Limb (tissue), 2 donors: ENCODE data around the gene FOXJ1.

Source experiments
- DNase-seq, 2 donors: peaks; one replicate each; pipeline ENCODE4 v3.0.0-alpha.2; 2016; ENCODE audit errors: extremely low spot score in 2 of 2

Gene FOXJ1

DNA sequence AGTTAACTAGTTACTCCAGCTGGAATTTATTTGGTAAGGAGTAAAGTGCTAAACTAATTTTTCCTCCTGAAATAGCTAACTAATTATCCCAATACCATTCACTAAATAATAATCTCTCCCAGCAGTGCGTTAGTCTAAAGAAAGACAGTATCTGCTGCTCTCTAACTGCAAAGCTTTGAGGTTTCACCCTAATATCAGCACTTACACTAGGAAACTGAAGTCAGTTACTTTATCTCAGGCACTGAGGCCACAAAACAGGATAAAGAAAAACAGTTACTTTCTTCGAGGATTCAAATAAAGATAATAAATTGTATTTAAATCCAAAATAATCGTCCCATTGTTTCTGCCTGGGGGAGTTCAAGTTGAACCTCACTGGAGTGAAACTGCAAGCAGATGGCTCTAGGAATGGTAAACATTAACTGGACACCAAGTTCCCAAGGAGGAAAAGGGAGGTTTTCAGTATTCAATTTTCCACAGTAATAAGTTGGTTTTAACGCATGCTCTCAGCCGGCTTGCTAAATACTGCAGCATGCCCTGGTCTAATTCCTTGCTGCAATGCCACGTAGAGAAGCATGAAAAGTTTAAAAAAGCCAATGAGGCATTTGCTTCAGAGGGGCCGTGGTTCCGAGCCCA lies 20.0 kb upstream of the FOXJ1 start:
- DNase-seq: no peak

DNA sequence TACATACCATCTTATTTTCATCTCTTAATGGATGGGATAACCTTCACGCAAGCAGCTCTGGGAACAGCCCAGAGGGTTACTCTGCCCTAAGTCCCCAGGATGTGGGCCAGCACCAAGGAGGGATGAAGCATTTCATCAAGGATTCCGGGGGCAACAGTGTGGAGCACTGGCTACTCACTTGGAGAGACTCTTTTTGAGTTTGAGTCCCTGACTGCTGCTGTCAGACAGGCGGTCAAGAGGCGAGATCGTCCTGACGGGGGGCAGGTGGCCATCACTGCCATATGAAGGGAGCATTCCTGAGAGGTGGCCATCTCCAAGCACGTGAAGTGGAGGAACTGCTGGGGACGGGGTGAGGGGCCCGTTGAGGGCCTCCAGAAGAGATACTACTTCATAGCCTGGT lies 18.1 kb upstream of the FOXJ1 start:
- DNase-seq: no peak

DNA sequence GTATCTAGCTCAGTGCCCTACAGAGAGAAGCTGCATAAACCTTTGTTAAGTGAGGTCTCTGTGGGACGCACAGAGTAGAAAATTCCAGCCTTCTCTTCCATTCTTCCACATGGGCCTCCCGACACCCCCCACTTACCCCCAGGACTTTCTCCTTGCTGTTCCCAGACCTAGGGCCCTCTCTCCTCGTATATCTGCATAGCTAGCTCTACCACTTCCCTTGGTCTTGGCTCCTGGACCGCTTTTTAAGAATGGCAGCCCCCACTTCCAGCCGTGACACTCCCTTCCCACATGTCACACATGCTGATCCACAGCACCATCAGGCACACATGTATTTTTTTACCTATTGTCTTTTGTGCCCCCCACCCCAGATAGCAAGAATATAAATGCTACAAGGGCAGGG lies 16.7 kb upstream of the FOXJ1 start:
- DNase-seq: no peak

DNA sequence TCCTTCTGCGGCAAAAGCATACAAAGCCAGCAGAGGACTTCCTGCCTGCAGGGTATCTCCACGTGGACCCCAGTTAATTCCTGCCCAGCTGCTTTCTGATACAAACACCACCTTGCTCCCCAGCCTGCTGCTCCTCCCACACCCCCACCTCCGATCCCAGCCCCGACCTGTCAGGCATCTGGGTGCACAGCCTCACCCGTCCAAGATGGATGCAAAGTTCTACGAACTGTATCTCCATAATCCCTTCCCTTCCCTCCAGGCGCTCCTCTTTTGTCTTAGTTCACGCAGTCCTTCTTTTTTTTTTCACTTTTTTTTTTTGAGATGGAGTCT lies 15.6 kb upstream of the FOXJ1 start:
- DNase-seq: no peak

DNA sequence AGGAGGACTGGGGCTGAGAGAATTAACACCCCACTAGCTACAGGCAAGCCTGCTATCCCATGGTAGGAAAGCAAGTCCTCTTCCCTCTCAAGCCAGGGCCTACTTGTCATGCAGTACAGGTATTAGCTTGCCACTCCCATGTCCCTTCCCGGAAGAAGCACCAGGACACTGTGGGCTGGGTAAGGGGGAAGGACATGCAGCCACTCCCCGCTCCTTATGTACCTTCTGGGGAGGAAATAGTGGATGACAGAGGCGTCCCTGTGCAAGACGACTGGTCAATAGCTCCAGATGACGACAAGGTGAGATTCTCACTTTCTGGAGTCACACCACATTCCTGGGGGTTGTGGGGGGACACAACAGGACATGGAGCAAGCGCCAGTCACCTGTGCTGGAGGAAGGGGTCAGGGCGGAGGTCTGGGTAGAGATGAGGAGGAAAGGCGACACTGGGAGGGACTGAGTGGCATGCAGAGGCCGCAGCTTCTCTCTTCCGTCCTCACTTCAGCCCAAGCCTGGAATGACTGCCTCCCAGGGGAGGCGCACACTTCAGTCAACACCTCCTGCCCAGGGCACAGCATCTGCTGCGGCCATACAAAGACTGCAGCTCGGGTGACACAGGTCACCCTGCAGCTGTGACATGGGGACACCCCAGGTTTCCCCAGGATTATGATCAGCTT lies 15.1 kb upstream of the FOXJ1 start:
- no peak for DNase-seq

DNA sequence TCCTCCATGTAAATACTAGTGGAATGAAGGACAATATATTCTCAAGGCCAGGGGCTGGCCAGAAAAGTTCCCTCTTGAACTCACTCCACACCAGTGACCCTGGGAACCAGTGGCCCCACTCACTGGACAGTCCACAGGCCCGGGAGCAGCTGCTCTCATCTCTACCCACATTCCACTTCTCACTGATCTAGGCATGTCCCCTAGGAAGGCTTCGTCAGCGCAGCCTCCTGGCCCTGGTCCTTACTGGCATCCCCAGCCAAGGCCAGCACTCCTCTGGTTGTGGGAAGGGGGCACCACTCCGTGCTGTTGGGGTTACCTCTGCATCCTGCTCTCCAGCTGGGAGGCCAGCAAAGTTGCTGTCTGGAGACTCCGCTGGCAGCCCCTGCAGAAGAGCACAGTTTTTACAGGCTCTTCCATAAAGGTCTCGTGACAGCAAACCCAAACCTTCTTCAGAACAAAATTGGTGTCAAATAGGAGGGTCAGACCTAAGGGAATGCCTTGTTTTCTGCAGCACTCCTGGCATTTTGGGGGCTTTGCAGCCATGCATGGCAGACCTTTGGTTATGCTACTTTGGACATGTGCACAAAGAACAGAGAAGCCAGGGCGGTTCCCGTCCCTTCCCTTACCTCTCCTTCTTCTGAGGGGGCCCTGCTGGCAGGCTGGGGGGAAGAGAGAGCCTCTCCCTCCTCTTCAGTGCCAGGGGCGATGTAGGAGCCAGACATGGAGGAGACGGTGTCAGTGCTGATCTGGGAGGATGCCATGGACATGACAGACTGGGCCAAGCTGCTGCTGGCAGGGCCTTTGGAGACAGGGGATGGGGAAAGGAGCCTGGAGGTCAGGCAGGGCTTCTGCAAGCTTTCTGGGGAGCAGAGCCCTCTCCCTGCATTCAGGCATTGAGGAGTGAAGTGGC lies 14.1 kb upstream of the FOXJ1 start:
- DNase-seq: no peak

DNA sequence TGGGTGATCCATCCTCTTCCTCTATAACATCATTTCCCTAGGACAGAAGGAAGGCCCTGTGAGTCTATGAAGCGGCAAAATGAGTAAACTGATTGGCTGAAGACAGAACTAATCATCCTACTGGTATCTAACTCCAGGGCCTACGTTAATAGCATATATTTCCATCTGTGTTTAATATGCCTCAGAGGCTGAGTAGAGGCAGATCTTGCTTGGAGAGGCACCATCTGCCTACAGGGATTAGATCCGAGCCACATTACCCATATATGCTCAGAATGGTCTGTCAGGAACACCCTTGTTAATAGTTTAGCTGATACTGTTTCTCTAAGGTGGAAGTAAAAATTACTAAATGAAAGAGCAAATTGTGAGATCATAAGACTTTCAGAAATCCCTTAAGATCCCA lies 13.2 kb upstream of the FOXJ1 start:
- DNase-seq: no peak

DNA sequence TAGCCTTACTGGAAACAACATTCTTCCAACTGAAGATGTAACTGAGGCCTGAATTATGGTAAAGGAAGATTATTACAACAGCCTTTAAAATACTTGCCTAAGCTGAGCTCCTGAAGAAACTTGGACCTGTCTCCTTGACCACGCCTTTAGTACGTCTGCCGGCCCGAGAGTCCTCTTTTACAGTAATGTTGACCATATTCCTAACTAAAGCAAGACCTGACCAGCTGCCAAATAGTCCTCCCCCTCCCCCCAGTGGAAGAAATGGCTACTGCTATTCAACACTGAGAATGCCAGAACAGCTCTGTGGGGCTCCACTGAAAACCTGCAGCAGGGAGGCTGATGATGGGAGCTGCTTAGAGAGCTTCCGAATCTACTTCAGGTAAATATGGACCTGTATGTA lies 12.6 kb upstream of the FOXJ1 start:
- DNase-seq: no peak

DNA sequence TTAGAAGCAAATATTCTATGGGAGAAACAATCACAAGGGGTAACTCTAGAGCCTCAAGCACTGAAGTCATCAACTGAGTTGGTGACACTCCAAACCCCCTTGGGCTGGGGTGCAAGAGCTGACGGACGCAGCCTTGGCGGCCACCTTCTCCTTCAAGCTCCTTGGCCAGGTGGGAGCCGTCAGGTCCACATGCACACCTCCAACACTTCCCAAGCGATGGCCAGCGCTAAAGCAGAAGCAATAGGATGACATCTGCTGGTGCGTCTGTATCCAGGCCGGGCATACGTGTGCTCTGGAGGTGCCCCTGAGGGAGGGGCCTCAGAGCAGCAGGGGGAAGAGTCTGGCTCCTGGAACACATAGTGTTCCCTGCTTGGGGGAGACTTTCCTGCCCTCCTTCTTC lies 12.2 kb upstream of the FOXJ1 start:
- DNase-seq: no peak

DNA sequence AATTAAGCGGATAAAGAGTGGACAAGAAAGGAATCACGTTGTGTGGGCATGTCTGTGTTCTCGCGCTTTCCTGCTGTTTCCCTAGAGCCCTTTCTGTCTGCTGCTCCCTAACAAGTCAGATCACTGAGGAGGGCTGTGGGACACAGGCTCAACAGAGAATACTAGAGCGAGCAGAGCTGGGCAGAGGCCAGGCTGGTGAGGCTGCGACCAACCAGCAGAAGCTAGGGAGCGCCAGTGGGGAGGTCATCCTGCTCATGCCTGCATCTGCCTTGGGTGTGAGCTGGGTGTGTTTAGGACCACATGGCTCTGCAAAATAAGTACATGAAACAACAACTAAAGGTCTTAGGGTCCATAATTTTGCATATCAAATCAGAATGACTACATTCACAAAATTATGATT lies 11.5 kb upstream of the FOXJ1 start:
- no peak for DNase-seq

DNA sequence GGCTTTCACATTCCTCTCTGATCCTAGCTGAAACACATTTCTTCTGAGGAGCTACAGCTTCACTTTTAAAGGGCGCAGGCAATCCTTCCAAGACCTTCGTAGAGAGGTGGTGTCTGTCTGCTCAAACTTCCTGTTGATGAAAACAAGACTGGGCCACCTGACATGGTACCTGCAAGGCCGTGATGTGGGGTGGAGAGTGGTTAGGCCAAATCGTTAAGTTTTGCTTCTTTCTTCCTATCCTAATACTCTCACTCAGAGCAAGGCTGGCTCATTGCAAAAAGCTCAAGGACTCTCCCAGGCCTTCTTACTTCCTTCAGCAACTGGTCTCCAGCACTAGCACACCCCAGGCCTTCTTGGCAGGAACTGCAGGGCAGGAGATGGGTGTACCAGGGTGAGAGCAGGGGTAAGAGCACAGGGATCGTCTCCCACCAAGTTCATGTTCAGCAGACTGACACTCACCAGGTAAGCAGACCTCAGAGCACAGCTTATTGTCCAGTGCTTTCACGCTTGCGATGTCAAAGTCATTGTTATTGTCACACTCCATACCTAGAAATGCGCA lies 10.9 kb upstream of the FOXJ1 start:
- no peak for DNase-seq

DNA sequence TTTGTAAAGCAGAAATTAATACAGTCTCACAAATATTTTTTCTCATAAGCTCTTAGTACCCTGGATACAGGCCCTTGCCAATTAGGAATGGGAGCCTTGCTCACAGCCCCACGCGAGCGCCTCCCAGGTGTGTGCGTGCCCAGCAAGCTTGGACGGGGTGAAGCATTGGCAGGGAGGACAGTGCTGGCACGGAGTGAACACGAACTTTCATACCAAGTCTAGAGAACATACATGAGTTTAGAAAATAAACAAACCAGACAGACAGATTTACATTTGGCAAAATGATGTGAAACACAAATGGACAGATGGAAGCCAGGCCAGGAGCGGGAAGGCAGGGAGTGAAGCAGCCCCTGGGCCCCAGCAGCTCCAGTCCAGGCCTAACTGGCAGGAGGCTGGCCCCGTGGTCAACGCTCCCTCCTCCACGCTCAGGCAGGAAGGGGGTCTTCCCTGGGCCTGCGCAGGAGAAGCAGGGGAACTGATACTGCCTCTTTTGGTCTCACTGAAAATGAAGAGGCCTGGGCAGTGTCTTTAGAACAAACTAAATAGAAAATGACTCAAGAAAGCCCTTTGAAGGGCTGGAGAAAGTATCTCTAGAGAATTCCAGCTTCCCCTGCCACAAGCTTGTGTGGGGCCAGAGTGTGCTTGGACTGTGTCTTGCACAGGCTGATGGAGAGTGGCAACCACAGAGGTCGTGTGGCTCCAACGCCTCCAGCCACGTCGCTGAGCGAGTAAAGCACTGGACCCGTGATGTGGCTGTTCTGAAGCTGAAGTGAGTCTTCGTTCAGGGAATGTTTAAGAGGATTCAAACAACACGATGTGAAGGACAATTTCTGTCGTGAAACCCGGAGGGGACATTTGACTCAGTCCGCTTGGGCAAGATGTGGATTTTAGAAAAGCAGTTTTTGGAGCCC lies 9.9 kb upstream of the FOXJ1 start:
- DNase-seq: no peak

DNA sequence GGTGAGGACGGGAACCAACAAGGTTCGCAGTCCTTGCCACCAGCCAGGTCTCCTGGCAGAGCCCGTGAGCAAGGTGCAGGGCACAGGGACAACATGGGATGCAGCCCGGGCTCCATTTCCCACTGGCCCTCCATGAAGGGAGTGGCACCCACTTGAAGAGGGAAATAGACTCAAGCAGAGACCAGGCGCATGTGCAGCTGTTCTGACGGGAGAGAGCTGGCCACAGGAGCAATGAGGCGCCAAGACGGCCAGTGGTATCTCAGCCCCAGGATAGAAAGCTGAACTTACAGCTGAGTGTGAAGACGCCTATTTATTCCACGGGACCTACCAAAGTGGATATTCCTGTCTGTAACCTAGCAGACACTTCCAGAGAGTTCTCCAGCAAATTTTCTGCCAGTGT lies 8.2 kb upstream of the FOXJ1 start:
- no peak for DNase-seq

DNA sequence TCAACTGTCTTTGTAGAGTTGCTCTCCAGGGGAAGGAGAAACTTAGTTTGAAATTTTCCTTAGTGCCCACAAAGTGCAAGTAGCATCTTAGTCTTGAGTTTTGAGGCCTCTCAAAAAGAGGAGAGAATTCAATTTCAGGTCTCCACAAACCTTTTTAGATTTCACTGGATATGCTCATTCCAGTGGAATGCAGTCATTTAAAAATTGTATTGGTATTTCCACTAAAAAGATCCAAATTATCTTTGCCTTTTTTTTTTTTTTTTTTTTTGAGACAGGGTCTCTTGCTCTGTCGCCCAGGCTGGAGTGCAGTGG lies 6.9 kb upstream of the FOXJ1 start:
- no peak for DNase-seq

DNA sequence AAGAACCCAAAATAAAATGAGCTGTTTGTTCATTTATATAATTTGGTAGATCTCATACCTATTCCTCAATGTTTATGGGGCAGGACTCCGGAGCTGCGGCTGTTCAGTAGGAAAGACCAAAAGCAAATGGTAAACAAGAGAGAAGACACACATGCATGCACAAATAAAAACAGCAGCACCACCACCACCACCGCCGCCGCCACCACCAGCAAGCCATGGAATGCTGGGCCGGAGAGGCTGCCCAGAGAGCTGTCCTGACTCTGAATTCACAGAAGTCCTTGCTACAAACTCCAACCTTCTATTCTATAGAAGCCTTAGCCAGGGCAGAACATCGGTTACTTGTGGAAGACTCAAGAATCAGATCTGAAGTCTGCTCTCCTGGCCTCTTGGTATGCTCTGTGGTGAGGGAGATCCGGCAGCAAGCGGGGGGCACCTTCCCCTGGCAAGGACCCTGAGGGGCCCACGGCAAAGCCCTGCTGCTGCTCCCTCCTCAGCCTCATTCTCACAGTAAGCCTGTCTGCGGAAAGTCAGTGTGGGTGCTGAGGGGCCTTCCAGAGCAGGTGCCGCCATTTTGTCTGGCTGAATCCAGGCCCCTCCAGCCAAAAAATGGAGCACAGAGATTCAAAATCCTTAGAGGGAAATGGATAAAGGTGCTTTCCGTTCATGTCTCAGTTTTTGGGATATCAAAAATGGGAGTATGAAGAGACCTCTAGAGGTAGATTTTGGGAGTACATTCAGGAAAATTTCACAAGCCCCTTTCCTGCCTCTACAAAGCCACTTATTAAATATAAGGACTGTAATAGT lies 6.4 kb upstream of the FOXJ1 start:
- DNase-seq: no peak

DNA sequence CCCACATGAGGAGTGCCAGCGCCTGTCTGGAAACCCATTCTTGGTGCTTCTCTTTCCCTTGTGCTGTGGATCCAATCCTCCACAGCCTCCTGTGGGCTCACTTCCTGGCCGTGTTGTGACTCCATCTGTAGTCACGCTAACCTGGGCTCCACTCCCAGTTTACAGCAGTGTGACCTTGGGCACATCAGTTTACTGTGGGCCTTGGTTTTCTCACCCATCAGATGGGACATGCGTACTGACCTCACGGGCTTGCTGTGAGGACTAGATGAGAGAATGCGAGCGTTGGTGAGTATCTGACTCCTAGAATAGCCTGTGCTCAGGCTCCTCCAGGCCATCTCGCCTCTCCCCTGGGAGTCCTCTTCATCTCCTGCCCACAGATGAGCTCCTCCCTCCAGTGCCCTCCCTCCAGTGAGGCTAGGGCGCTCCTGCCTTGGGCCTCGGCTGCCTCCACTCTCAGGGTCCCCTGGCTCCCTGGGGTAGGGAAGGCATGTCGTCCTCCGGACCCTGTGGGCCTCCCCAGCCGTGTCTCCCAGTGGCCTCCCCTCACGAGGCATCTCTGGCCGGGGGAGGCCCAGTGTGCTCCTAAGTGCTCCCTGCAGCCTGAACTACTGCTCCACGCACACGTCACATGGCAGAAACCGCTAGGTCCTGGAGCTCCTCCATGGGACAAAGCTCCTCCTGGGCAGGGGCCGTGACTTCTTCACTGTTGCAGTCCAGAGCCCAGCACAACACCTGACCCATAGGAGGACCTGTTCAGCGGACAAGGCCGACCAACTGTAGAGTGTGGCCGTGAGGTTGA lies 5.2 kb upstream of the FOXJ1 start:
- DNase-seq: no peak

DNA sequence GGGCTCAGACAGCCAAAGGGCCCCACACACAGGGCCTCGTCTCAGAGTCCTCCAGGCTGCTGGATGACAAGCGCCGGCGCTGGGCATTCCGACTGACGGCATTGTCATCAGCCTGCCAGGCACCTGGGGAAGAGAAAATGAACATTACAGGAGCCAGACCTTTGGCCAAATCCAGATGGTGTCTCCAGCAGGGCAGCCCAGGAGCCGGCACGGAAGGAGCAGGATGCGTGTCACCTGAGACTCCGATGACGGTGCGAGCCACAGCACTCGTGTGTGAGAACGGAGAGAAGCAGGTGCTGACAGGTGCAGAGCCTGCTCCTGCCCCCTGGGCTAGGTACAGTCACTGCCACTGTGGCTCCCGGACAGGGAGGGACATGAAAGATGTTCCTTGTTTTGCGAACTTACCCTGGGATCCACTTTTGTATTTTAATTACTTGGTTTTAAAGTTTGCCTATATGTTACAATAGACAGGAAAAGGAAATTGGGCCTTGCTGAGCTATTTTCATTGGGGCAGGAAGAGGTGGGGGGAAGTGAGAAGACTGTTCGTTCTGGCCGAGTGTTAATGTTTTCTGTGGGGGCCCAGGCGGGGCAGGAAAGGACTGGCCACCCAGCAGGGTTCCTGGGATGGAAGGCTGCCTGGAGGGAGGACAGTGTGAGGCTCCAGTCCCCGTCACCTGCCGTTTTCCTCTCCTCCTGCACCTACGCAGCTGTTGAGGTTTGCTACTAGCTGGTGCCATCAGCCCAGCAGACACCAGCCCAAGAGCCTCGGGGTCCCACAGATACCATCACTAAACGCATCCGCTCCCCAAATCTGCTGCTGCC lies 4.4 kb upstream of the FOXJ1 start:
- DNase-seq: no peak

DNA sequence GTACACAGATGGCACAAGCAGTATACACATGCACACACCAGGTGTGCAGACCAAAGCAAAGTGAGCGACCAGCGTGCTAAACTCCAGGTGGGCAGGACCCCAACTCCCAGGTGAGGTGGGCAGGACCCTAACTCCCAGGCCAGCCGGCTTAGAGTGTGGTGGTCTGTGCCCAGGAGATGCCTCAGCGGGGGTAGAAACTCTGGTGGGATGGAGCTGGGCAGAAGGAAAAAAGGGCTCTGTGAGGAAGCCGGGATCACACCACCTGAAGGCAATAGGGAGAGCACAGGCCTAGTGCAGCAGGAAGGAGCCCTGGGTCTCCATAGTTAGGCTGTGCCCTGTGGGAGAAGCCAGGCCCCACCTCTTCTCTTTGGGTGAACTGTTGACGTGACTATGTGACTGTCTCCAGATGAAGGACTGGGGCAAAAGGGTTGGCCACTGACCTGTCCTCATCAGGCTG lies 1.6 kb upstream of the FOXJ1 start:
- no peak for DNase-seq

DNA sequence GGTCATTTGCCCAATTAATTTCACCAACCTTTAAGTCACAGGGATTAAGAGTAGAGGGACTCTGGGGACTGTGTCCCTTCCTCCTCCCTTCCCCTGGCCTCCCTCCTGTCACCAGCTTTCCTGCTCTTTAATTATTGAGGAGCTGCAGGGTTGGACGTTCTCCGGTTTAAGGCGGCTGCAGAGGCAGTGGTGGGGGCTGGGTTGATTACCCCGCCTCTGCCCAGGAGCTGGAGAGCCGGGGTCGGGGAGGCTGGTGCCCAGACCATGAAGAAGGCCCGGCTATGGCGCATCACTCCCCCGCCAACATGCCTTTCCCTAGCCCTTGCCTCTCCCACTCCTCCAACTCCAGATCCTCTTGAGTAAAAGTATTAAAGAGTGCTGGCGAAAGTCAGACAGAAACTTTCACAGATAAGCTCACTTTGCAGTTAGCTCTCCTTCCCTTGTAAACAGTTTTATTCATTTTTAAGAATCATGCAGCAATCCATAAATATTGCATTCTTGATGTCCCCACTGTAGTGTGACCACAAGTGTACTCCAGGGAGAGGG lies 1.1 kb upstream of the FOXJ1 start:
- no peak for DNase-seq
